ENCODE measurements around the gene AMER1.

DNA sequence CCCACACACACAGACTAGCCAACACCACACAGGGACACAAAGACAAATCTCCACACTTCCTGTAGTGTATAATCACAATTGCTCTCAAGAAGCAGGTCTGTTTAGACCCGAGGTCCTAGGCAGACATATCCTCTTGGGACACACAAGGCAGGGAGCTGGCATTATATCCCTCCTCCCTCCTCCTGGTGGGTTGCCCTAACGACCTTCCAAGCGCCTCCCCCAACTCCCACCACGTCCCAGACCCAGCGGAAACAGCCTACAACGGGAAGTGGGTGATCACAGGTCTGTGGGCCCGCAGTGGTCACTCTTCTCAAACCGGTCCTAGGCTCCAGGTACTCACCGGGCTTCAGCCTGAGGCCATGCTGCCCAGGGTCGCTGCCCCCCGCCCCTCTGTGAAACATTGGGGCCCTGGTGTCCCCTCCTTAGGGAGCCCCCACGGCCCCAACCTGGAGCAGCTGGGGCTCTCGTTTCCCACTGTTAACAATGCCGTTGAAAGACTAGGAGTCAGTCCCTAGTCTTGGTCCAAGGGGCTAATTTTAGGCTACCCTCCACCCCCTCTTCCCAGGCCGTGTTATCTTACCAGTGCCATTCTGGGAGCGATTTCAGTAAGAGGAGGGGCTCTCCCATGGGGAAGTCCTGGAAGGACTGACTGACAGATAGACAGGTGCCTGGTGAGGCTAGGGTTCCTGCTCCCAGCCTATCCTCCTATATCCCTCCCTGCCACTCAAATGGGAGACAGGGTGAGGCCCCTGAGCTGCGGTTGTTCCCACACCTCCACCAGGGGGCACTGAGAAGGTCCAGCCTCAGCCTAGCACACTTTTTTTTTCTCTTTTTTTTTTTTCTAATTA, 24.8 kb upstream of the AMER1 start, which contains the start of gene ASB12:
- TF ChIP-seq TBP (optimal IDR thresholded peaks at IDR 0.05; ENCODE audit: low read depth, low read length) (no peak), POLR2AphosphoS5 (IDR thresholded peaks at IDR 0.05; ENCODE audit: control insufficient read depth, insufficient read depth, low read depth, low read length) (no peak)
- TF ChIP-seq, protein P1, sequence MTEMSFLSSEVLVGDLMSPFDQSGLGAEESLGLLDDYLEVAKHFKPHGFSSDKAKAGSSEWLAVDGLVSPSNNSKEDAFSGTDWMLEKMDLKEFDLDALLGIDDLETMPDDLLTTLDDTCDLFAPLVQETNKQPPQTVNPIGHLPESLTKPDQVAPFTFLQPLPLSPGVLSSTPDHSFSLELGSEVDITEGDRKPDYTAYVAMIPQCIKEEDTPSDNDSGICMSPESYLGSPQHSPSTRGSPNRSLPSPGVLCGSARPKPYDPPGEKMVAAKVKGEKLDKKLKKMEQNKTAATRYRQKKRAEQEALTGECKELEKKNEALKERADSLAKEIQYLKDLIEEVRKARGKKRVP (CRISPR knock-in tag; IDR thresholded peaks at IDR 0.05), result no peak

All from K562 (cell line).